IPS-15b (cell line): ENCODE results near the gene ZNF33A.

Source experiments
- H3K27me3 ChIP-seq: one replicate; pipeline ENCODE4 v1.6.1; 2013; ENCODE audit warnings: low read length; ENCODE audit not compliant: control insufficient read depth, insufficient read depth
- H3K36me3 ChIP-seq: one replicate; pipeline ENCODE4 v1.6.1; 2013; ENCODE audit warnings: low read length; ENCODE audit not compliant: control insufficient read depth, insufficient read depth
- H3K4me1 ChIP-seq: one replicate; pipeline ENCODE4 v1.6.1; 2013; ENCODE audit warnings: mild to moderate bottlenecking, low read length; ENCODE audit not compliant: control insufficient read depth, insufficient read depth
- H3K4me3 ChIP-seq: one replicate; pipeline ENCODE4 v1.5.1; 2013; ENCODE audit warnings: low read depth, low read length
- H3K9ac ChIP-seq: one replicate; pipeline ENCODE4 v1.6.1; 2013; ENCODE audit warnings: low read depth, mild to moderate bottlenecking, low read length
- H3K9me3 ChIP-seq: one replicate; pipeline ENCODE4 v1.6.1; 2013; ENCODE audit warnings: mild to moderate bottlenecking, low read length; ENCODE audit not compliant: control insufficient read depth, insufficient read depth

The ZNF33A gene

DNA sequence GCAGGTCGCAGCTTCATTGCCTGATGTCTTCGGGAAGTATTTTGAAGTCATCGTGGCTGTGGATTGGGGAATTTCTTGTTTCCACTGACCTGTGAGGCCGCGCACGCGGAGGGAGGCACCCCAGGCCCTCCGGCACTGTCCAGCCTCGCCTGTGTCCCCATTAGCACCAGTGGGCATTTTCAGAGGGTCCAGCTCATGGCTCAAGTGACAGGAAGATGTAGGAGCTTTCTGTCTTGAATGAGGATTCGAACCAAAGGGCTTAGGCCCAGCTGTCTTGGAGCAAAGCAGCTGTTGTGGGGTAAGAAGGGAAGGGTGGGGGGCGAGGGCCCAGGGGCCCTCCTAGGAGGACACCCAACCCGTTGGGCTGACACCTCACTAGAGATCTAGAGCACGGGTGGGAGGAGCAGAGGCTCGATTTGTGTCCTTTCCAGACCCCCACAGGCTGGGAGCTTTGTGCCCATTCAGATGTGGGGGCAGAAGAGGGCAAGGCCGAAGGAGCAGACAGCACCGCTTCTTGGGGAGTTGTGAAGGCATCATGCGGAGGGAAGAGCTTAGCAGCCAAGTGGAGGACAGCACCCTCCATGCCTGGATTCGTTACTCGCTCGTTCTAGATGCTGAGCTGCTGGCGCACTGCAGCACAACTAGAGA is 84.6 kb downstream of the ZNF33A start:
- Histone ChIP-seq H3K27me3 (no peaks in the 10 kb centered on the region), H3K36me3 (peaks cover 2% of the 10 kb centered on the region), H3K9ac (no peak overlapping the region), H3K4me3 (peak overlapping the region; percentile 58), H3K9me3 (peaks cover 6% of the 10 kb centered on the region), H3K4me1 (no peaks in the 10 kb centered on the region)

DNA sequence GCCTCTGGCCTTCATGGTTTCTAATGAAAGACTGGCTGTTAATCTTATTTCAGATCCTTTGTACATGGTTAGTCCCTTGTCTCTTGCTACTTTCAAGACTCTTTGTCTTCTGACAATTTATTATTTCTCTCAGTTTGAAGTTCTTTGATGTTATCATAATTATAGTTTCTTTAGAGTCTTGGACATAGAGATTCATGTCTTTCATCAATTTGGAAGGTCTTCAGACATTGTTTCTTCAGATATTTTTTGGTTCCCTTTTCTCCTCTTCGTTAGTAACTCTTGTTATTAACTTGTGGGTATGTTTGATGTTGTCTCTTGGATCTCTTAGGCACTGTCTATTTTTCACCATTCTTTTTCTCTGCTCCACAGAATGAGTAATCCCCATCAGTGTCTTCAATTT is 92.4 kb downstream of the ZNF33A start:
- no peak overlapping the region for H3K4me3 ChIP-seq
- no peaks in the 10 kb centered on the region for H3K4me1 ChIP-seq
- no peak overlapping the region for H3K9ac ChIP-seq
- H3K27me3 ChIP-seq, result no peaks in the 10 kb centered on the region
- no peaks in the 10 kb centered on the region for H3K9me3 ChIP-seq
- no peaks in the 10 kb centered on the region for H3K36me3 ChIP-seq

DNA sequence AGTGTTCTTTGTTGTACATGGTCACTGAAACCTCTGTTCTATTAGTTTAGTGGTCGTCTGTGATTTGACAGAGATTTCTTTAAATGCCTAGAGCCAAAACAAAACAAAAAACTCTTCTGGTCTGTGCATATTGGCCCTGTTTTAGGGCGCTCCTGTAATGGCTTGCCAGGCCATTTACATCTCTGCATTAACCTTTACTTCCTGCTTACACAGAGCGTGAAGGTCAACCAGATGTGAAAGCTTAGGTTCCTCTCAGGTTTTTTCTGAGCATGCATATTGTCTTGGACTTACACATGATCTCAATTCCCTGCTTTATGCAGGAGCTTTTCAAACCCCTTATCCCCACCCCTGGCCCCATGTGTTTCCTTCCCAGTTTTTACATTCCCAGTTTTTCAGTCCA is 93.3 kb downstream of the ZNF33A start:
- Histone ChIP-seq H3K4me1 (no peaks in the 10 kb centered on the region), H3K27me3 (no peaks in the 10 kb centered on the region), H3K4me3 (no peak overlapping the region), H3K36me3 (no peaks in the 10 kb centered on the region), H3K9me3 (no peaks in the 10 kb centered on the region), H3K9ac (no peak overlapping the region)

DNA sequence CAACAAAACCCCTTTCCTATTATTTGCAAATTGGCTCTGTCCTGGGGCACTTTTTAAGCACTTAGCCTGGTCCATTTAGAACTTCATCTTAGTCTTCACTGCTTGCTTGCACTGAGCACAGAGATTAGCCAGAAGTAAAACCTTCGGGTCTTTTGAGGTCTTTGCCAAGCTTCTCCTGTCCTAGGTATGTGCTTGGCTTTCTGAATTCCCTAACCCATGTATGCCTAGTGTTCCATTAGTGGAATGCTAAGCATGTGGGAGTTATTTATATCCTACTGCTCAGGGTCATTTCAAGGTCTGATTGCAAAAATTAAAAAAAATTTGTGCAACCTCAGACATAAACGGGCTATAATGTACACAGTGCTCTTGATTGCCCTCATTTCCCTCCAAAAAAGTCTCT is 101.7 kb downstream of the ZNF33A start:
- no peak overlapping the region for H3K4me3 ChIP-seq
- no peak overlapping the region for H3K9ac ChIP-seq
- H3K4me1 ChIP-seq, result no peaks in the 10 kb centered on the region
- no peaks in the 10 kb centered on the region for H3K27me3 ChIP-seq
- peaks cover 4% of the 10 kb centered on the region for H3K9me3 ChIP-seq
- H3K36me3 ChIP-seq, result no peaks in the 10 kb centered on the region
